ENCODE results near the gene KARS1. TPM values are rescaled to one million over a fixed set of nuclear protein-coding genes. Genes with fewer than 3 reads are reported as not detected.
"Not testable (repeated sequence)": the region's sequence is repeated elsewhere in the genome, so short reads cannot be mapped to it uniquely, and the experiment has no call there.

KARS1 gene
- total RNA-seq, 1 donor from 2014 or later, result 119 TPM

- DNase-seq (ENCODE audit: low read depth in 2 of 2), result peak in 1 of 2 donors; percentile 9
These were observed 22.5 kb downstream of the KARS1 start for GRCh38 chr16:75624921-75625334.

GRCh38 chr16:75622761-75623605, 24.5 kb downstream of the KARS1 start, which contains the start of gene ADAT1:
TSS of gene ADAT1 (minus strand) at chr16:75623281. CDS start at chr16:75620799, 2,482 bp downstream.
- DNase-seq (ENCODE audit: low read depth in 2 of 2), result peak; percentile 98 to 99

- peak; percentile 66 for DNase-seq (ENCODE audit: low read depth in 2 of 2)
These were observed 26.3 kb downstream of the KARS1 start for GRCh38 chr16:75621170-75621477.

GRCh38 chr16:75620326-75621169, 26.9 kb downstream of the KARS1 start:
- no peak for DNase-seq (ENCODE audit: low read depth in 2 of 2)

- no peak for DNase-seq (ENCODE audit: low read depth in 2 of 2)
These were observed 28.7 kb downstream of the KARS1 start for GRCh38 chr16:75618780-75619179.

GRCh38 chr16:75617121-75617520, 30.3 kb downstream of the KARS1 start:
- no peak for DNase-seq (ENCODE audit: low read depth in 2 of 2)

- peak in 1 of 2 donors; percentile 9 for DNase-seq (ENCODE audit: low read depth in 2 of 2)
These were observed 30.9 kb downstream of the KARS1 start for GRCh38 chr16:75616521-75617010.

- no peak for DNase-seq (ENCODE audit: low read depth in 2 of 2)
These were observed 31.8 kb downstream of the KARS1 start for GRCh38 chr16:75615619-75616018.

GRCh38 chr16:75614066-75614897, 33.2 kb downstream of the KARS1 start:
- DNase-seq (ENCODE audit: low read depth in 2 of 2), result peak in 1 of 2 donors; percentile 58

GRCh38 chr16:75606507-75606906, 41.0 kb downstream of the KARS1 start:
- DNase-seq (ENCODE audit: low read depth in 2 of 2), result no peak

- no peak for DNase-seq (ENCODE audit: low read depth in 2 of 2)
These were observed 44.2 kb downstream of the KARS1 start for GRCh38 chr16:75603241-75603640.

GRCh38 chr16:75599452-75600277, 47.8 kb downstream of the KARS1 start:
- no peak for DNase-seq (ENCODE audit: low read depth in 2 of 2)

GRCh38 chr16:75593825-75594820, 53.3 kb downstream of the KARS1 start:
- DNase-seq (ENCODE audit: low read depth in 2 of 2), result peak; percentile 88 to 91

GRCh38 chr16:75593308-75593707, 54.2 kb downstream of the KARS1 start:
- DNase-seq (ENCODE audit: low read depth in 2 of 2), result no peak

- DNase-seq (ENCODE audit: low read depth in 2 of 2), result not testable (repeated sequence)
These were observed 55.5 kb downstream of the KARS1 start for GRCh38 chr16:75591927-75592326.

- DNase-seq (ENCODE audit: low read depth in 2 of 2), result peak; percentile 62 to 85
These were observed 56.3 kb downstream of the KARS1 start for GRCh38 chr16:75590920-75591843.

GRCh38 chr16:75589306-75589705, 58.2 kb downstream of the KARS1 start:
- peak in 1 of 2 donors; percentile 91 for DNase-seq (ENCODE audit: low read depth in 2 of 2)

- no peak for DNase-seq (ENCODE audit: low read depth in 2 of 2)
These were observed 58.7 kb downstream of the KARS1 start for GRCh38 chr16:75588716-75589115.
